Coronary artery (tissue), 2 donors: ENCODE data around the gene ARTN.

ENCODE experiments used
- DNase-seq: peaks from one replicate; pipeline ENCODE4 v3.0.0-alpha.2; 2017; ENCODE audit warnings: low spot score
- H3K27ac ChIP-seq, 2 donors: fragments of 200-600 bp; sonication (generic); one replicate each; pipeline ENCODE4 v1.5.1; 2016 to 2019
- H3K4me3 ChIP-seq: fragments of 200-600 bp; sonication (generic); 2 replicates; pipeline ENCODE4 v1.5.1; 2016; ENCODE audit warnings: mild to moderate bottlenecking, moderate library complexity
- TF ChIP-seq, protein P1 (sequence below): fragments of 200-600 bp; sonication (generic); IDR thresholded peaks from one replicate; pipeline ENCODE4 v1.5.1; 2019; ENCODE audit warnings: antibody characterized with exemption

ARTN gene

DNA sequence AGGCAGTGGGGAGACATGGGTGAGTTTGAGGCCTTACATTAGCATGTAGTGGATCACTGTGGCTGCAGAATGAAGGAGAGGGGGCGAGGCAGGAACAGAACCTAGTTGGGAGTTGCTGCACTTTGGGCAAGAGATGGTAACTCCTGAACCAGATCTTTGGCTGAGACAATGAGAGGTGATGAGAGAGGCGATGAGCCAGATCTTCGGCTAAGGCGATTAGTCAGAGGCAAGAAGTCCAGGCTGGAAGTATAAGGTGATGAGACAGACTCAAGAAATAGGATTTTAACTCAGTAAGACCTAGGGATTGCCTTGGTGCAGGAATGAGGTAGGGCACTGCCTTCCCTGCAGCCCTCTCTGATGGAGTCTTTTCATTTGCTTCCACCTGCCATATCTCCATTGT, 9.1 kb upstream of the ARTN start:
- DNase-seq = no peak
- H3K27ac ChIP-seq = no peak overlapping the region
- no peak overlapping the region for H3K4me3 ChIP-seq

DNA sequence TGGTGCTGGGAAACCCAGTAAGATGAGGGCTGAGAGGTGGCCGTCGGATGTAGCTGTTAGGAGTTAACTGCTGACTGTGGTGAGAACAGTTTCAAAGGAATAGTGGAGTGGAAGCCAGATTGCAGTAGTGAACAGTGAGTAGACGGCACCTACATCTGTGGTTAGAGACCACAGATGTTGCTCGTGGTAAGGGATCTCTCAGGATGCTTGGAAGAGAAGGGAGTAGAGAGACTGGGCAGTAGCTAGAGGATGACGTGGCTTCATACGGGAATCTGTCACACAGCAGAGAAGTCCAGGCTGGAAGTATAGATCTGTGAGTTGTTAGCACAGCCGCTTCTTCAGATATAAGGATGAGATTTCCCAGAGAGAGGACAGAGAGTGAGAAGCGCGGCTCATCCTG, 7.8 kb upstream of the ARTN start:
- TF ChIP-seq, protein P1, sequence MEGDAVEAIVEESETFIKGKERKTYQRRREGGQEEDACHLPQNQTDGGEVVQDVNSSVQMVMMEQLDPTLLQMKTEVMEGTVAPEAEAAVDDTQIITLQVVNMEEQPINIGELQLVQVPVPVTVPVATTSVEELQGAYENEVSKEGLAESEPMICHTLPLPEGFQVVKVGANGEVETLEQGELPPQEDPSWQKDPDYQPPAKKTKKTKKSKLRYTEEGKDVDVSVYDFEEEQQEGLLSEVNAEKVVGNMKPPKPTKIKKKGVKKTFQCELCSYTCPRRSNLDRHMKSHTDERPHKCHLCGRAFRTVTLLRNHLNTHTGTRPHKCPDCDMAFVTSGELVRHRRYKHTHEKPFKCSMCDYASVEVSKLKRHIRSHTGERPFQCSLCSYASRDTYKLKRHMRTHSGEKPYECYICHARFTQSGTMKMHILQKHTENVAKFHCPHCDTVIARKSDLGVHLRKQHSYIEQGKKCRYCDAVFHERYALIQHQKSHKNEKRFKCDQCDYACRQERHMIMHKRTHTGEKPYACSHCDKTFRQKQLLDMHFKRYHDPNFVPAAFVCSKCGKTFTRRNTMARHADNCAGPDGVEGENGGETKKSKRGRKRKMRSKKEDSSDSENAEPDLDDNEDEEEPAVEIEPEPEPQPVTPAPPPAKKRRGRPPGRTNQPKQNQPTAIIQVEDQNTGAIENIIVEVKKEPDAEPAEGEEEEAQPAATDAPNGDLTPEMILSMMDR = no peak
- H3K27ac ChIP-seq = no peak overlapping the region
- no peak for DNase-seq

More for the DNA sequence above, 9.1 kb upstream of the ARTN start:
- TF ChIP-seq, protein P1 = no peak

DNA sequence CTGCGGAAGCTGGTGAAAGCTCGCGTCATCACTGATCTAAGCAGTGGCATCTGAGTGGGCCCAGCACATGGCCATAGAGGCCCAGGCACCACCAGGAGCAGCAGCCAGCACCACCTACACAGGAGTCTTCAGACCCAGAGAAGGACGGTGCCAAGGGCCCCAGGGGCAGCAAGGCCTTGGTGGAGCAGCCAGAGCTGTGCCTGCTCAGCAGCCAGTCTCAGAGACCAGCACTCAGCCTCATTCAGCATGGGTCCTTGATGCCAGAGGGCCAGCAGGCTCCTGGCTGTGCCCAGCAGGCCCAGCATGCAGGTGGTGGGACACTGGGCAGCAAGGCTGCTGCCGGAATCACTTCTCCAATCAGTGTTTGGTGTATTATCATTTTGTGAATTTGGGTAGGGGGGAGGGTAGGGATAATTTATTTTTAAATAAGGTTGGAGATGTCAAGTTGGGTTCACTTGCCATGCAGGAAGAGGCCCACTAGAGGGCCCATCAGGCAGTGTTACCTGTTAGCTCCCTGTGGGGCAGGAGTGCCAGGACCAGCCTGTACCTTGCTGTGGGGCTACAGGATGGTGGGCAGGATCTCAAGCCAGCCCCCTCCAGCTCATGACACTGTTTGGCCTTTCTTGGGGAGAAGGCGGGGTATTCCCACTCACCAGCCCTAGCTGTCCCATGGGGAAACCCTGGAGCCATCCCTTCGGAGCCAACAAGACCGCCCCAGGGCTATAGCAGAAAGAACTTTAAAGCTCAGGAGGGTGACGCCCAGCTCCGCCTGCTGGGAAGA, 3.2 kb upstream of the ARTN start:
- TF ChIP-seq, protein P1 = no peak
- Histone ChIP-seq H3K4me3 (no peak overlapping the region), H3K27ac (no peak overlapping the region)
- DNase-seq = no peak

More for the DNA sequence above, 7.8 kb upstream of the ARTN start:
- no peak overlapping the region for H3K4me3 ChIP-seq

DNA sequence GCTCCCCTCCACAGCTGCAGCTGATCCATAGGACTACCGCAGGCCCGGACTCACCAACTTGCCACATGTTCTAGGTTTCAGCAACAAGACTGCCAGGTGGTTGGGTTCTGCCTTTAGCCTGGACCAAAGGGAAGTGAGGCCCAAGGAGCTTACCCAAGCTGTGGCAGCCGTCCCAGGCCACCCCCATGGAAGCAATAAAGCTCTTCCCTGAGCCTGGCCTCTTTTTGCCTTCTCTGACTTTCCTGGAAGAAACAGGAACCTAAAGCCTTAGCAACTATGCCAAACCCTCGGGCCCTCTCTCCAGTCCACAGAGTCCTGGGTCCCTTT, 2.7 kb upstream of the ARTN start:
- H3K27ac ChIP-seq = no peak overlapping the region
- DNase-seq = no peak
- TF ChIP-seq, protein P1 = no peak
- H3K4me3 ChIP-seq = no peak overlapping the region

DNA sequence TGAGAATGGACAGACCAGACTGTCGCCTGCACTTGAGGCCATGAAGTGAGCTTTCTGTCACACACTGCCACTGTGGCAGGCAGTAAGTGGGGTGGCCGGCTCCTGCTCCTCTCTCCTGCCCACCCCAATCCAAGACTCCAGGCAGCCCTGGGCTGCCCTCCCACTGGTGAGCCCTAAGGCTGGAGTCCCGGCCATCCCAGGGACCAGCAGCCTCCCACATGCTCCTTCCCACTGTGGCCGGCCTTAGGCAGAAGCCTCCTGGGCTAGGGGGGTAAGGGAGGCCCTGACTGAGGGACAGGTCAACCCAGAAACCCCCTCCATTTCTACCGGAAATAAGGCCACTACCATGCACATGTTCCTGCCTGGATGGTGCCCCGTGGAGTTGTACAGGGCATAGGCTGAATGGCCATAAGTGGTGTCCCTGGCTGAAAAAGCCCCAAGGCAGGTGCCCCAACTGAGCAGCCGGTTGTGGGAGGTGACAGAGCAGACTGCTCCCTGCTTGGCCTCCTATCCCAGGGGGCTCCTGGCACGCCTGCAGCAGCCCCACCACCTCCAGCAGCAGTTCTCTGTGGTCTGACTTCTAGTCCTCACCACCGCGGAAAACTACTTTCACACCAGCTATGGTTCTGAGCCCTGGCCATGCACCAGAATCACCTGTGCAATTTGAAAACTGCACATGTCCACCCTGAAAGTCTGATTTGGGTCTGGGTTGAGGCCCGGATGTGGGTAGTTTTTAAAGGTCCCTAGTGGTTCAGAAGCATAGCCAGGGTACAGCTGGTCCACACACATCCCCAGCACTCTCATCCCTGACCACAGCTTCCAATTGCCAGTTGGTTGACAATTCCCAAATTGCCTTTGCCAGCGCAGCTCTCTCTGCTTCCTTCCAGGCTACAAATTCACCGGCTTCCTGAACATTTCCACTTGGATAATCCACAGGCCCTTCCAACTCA, 1.6 kb upstream of the ARTN start:
- DNase-seq = no peak
- TF ChIP-seq, protein P1 = no peak
- no peak overlapping the region for H3K4me3 ChIP-seq
- no peak overlapping the region for H3K27ac ChIP-seq

DNA sequence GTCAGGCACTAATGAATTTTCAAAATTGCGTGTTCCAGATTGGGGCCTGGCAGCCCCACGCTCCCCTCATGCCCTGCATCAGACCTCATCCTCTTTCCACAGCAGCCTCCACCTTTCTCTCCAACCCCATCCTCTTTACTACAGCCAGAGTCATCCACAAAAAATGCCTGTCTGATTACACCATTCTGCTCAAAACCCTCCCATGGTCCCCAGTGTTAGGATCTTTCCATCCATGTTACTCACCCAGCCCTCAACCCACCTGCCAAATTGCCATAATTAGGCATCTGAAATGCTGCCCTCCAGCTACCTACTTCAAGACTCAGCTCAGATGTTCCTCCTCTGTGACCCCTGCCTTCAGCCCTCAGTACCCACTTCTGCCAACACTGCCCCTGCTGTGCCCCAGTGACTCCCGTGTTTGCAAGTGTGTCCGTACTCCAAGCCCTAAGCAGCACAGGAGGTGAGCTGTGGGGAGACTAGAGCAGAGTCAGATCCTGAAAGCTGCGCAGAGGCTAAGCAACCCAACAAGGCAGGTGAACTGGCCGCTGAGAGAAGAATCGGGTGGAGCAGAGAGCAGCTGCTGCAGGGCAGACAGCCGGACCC, 715 bp upstream of the ARTN start:
- Histone ChIP-seq H3K27ac (peak overlapping the region in 1 of 2 donors; percentile 33), H3K4me3 (peak overlapping the region; percentile 63)
- no peak for DNase-seq
- TF ChIP-seq, protein P1 = no peak
